Activated CD4-positive, alpha-beta T cell treated with anti-CD3 and anti-CD28 coated beads for 4 hours (primary cell): ENCODE measurements around the gene TPO.
"Not testable (repeated sequence)": the region's sequence is repeated elsewhere in the genome, so short reads cannot be mapped to it uniquely, and the experiment has no call there.

ENCODE experiments used
- DNase-seq, 2 donors: peaks; one replicate each; pipeline ENCODE4 v3.0.0-alpha.2; 2020

The TPO gene

DNA sequence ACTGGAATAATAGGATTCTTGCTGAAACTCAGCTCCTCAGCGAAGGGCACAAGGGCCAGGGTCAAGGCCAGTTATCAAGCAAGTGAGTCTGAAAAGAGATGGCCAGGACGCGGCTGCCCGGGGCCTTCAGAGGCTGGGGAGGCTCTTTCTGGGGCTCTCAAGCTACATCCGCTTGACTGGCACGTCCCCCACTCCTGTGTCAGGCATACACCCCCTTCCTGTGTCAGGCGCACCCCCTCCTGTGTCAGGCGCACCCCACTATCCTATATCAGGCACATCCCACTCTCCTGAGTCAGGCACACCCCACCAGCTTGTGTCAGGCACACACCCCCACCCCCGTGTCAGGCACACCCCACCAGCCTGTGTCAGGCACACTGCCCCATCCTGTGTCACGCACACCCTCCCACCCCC, 91.8 kb downstream of the TPO start:
- no peak for DNase-seq

DNA sequence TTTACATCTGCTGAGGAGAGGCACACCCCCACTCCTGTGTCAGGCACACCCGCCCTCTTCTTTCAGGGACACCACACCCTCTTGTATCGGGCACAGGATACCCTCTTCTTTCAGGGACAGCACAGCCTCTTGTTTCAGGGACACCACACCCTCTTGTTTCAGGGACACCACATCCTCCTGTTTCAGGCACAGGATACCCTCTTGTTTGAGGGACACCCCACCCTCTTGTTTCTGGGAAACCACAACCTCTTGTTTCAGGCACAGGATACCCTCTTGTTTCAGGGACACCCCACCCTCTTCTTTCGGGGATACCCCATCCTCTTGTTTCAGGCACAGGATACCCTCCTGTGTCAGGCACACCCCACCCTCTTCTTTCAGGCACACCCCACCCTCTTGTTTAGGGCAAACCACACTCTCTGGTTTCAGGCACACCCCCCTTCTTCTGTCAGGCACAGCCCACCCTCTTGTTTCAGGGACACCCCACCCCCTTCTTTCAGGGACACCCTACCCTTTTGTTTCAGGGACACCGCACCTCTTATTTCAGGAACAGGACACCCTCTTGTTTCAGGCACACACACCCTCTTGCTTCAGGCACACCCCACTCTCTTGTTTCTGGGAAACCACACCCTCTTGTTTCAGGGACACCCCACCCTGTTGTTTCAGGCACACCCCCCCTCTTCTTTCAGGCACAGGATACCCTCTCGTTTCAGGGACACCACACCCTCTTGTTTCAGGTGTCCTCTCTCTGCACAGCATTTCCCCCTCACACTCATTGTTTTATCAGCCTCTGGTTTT, 96.2 kb downstream of the TPO start:
- no peak for DNase-seq

DNA sequence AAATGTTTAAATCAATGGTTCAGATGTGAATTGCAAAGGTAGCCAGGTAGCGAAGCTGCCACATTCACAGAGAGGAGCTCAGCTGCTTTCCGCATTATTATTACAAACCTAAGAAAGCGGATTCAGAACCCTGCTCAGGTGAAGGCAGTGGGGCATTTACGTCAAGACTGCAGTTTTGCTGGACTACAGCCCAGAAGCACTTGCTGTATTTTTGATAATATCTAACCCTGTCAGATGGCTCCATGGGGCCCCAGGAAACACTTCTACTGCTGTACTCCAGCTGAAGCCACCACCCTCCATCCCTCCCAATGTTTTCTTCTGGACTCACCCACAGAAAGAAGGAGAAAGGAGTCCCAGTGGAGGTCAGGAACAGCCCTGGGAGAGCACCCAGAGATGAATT, 96.9 kb downstream of the TPO start:
- DNase-seq: no peak

DNA sequence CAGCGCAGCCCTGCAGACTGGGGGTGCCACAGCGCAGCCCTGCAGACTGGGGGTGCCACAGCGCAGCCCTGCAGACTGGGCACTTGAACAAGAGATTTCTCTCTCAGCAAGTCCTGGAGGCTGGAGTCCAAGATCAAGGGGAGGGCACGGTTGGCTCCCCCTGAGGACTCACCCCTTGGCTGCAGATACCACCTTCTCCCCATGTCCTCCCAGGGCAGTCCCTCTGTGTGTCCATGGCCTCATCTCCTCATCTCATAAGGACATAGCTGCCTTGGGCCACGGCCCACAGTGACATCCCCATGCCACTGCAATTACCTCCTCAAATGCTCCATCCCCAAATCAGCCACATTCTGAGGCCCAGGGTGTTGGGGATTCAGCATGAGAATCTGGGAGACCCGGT, 98.2 kb downstream of the TPO start:
- no peak for DNase-seq

DNA sequence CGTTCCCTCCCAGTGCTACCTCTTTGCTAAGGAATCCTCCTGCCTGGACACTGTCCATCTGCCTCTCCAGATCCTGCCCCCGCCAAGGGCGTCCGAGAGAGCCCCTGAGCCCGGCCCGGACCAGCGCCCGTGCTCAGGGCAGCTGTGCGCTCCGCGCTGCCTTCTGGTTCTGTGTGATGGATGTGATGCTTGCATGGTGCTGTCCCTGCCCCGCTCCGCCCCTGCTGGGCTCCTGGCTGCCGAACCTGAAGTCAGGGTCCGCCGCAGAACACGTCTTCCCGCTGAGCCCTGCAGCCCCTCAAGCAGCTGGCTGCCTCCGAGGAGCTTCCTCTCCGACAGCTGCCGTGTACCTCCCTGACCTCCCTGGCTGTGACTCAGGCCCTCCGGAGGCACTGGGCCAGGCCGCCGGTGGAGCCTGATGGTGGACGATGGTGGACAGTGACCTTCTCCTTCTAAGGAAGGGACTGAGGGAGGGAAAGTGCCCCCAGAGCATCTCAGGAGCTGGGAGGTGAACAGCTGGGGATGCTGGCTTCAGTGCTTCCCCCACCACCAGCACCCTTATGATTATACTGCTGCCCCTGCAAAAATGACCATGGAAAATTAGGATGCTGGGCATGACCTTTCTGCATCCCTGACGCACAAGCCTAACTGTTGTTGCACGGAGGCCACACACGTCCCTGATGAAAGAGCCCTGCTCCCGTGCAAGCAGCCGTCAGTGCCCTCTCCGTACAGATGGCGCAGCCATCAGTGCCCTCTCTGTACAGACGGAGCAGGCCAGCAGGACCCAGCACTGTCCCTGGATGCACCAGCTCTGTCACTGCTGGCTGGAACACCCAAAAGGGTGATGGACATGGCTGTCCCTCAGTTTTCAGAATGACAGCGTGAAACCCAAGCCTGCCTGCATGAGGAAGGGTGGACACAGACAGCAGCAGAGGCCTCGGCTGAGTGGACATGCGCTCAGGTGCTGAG, 99.3 kb downstream of the TPO start:
- DNase-seq: no peak

GRCh38 chr2:1514391-1515072, 101.3 kb downstream of the TPO start:
- DNase-seq: no peak

GRCh38 chr2:1515073-1515430, 101.8 kb downstream of the TPO start:
- DNase-seq: no peak

- DNase-seq: no peak
These were observed 102.9 kb downstream of the TPO start for GRCh38 chr2:1515986-1516797.

GRCh38 chr2:1516798-1517060, 103.5 kb downstream of the TPO start:
- DNase-seq: no peak

DNA sequence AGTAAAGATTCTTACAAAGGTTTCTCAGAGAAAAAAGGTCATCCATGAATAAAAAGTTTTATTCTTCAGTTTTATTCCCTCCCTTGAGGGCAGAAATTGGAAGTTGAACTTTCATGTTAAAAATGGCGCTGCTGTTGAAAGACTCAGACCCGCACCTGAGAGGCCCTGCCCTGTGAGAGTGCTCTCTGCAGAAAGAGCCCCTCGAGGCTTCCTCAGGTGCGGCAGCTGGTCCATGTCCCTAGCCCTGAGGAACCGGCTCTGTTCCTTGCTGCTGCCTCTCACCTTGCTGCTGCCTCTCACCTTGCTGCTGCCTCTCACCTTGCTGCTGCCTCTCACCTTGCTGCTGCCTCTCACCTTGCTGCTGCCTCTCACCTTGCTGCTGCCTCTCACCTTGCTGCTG, 104.0 kb downstream of the TPO start:
- not testable (repeated sequence) for DNase-seq

GRCh38 chr2:1517786-1518185, 104.5 kb downstream of the TPO start:
- DNase-seq: no peak

DNA sequence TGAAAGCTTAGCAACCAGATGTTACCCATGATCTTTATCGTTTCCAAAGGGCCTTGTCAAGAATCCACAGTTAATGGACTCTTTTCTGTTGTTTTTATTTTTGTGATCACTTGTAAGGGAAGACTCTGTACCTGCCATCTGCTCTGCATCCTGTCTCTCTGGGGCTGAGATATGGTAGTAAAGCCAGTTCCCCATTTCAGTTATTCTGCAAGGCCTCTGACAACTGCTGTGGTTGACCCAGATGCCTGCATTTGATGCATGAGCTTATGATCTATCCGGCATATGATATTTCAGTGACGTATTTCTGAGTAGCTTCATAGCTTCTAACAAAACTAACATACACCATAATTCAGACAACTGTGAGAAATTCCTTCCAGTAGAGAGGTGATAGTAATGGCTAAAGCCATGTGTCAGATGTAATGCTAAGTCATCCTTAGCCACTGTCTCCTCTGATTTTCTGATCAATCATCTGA, 105.1 kb downstream of the TPO start:
- DNase-seq: no peak

- no peak for DNase-seq
These were observed 105.7 kb downstream of the TPO start for GRCh38 chr2:1518867-1519530.

GRCh38 chr2:1521191-1521877, 108.1 kb downstream of the TPO start:
- DNase-seq: no peak

- DNase-seq: no peak
These were observed 108.9 kb downstream of the TPO start for GRCh38 chr2:1521878-1522830.

GRCh38 chr2:1527153-1527992, 114.1 kb downstream of the TPO start:
- DNase-seq: no peak

DNA sequence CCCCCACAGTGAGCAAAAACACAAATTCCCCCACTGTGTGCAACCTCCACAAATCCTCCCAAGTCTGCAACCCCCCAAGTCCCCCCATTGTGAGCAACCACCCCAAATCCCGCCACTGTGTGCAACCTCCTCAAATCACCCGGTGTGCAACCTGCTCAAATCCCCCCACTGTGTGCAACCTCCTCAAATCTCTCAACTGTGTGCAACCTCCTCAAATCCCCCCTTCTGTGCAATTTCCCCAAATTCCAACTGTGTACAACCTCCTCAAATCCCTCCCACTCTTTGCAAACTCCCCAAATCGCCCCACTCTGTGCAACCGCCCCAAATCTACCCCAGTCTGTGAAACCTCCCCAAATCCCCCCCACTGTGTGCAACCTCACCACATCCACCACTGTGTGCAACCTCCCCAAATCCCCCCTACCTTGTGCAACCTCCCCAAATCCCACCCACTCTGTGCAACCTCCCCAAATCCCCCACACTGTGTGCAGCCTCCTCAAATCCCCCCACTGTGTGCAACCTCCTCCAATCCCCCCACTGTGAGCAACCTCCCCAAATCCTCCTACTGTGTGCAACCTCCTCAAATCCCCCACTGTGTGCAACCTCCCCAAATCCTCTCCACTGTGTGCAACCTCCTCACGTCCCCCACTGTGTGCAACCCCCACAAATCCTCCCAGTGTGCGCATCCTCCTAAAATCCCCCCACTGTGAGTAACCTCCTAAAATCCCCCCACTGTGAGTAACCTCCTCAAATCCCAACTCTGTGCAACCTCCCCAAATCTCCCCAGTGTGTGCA, 115.2 kb downstream of the TPO start:
- no peak for DNase-seq

DNA sequence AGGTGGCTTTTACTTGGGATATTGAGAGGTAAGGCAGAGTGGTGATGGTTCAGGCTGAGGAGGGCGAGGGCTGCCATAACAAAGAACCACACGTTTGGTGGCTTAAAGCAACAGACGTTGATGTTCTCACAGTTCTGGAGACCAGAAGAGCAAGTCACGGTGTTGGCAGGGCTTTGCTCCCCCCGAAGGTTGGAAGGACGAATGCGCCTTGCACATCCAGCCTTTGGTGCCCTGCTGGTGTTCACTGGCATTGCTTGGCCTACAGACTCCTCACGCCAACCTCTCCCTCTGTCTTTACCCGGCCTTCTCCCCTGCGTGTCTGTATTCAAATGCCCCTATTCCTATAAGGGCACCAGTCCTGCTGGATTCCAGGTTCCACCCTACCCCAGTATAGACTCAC, 125.4 kb downstream of the TPO start:
- no peak for DNase-seq

DNA sequence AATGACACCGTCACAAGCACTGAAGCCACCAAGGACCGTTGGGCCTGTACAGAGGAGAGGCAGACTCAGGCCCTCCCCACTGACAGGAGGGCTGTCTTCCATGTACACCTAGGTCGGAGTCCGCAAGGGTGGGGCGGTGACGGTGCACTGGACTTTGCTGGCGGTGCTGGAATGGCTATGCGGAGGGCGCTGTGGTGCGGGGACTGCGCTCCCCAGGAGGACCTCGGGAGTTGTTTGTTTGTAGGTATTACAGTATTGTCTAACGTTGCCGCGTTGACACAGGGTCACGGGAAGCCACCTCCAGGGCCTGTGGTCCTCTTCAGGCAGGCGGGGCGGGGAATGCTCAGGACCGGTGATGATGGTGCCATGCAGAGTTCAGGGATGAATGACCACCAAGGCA, 126.2 kb downstream of the TPO start:
- no peak for DNase-seq
